Testis (tissue), 3 donors: ENCODE measurements around the gene RAB17. TPM values are rescaled to one million over a fixed set of nuclear protein-coding genes. Genes with fewer than 3 reads are reported as not detected.

Experiments used
- DNase-seq: peaks from one replicate; pipeline ENCODE4 v3.0.0-alpha.2; 2019
- H3K27ac ChIP-seq, 2 donors: fragments of 200-600 bp; sonication (generic); one replicate each; pipeline ENCODE4 v1.5.1; 2019
- H3K27me3 ChIP-seq: fragments of 200-600 bp; sonication (generic); one replicate; pipeline ENCODE4 v1.5.1; 2019
- H3K36me3 ChIP-seq: fragments of 200-600 bp; sonication (generic); one replicate; pipeline ENCODE4 v1.5.1; 2017; ENCODE audit warnings: low read depth; ENCODE audit errors: missing control alignments
- H3K4me1 ChIP-seq: fragments of 200-600 bp; sonication (generic); one replicate; pipeline ENCODE4 v1.5.1; 2019
- H3K4me3 ChIP-seq, 2 donors: fragments of 200-600 bp; sonication (generic); one replicate each; pipeline ENCODE4 v1.5.1; 2017 to 2019
- H3K9me3 ChIP-seq: fragments of 200-600 bp; sonication (generic); one replicate; pipeline ENCODE4 v1.5.1; 2017
- POLR2A ChIP-seq: fragments of 450-650 bp; IDR thresholded peaks from one replicate; pipeline ENCODE4 v1.6.1; 2017; ENCODE audit warnings: antibody characterized with exemption, mild to moderate bottlenecking, moderate library complexity
- WGBS, 2 donors: methylation state at CpG; one replicate each; pipeline ENCODE4 v1.1.5; 2018; 5-methylcytosine and 5-hydroxymethylcytosine counted together
- intact Hi-C: fragments of 100-400 bp; cut with DNase I; formaldehyde crosslinking; loops from one replicate; pipeline ENCODE4 v1.15.1; 2023; ENCODE audit warnings: low total_unique reads
- polyA plus RNA-seq: library from polyadenylated mRNA; stranded (reverse); fragments of 350-450 nt; fragmentation: Illumina TruSeq; extraction: RNeasy Lipid Tissue Mini Kit (QIAGEN cat#74804); gene quantifications from one replicate; pipeline ENCODE4 v1.2.3, GENCODE V29; 2014; ENCODE audit warnings: low read depth, low replicate concordance; ENCODE audit not compliant: insufficient read depth
- total RNA-seq, 2 donors: library from RNA; depleted of rRNA; stranded (reverse); fragments of >200 nt; gene quantifications; one replicate each; pipeline ENCODE4 v1.2.3, GENCODE V29; 2016
- TF ChIP-seq, protein P1 (sequence below), 3 experiments: fragments of 450-650 bp in 2 of 3; fragments of 200-600 bp in 1 of 3; sonication (generic) in 1 of 3; IDR thresholded peaks; one replicate each; pipeline ENCODE4 v1.5.1; 2016 to 2019; ENCODE audit warnings: antibody characterized with exemption in 3 of 3, mild to moderate bottlenecking in 2 of 3, moderate library complexity in 1 of 3

Gene RAB17
- total and polyA plus RNA-seq, 3 donors from 2014 or later, result 3.2 to 6.3 (median 3.2) TPM

DNA sequence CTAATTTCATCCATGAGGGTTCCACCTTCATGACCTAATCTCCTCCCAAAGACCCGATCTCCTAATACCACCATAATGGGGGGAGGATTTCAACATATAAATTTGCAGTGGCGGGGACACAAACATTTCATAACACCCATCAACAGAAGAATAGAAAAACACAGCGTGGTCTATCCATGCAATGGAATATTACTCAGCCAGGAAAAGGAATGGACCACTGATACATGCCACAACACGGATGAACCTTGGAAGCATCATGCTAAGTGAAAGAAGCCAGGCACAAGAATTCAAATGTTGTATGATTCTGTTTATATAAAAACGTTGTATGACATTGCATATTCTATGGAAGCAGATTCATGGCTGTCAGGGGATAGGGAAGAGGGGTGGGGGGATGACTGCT lies 21.5 kb downstream of the RAB17 start:
- WGBS, 2 donors, result 90 to 94% methylated on average over 5 of the region's 5 CpGs

GRCh38 chr2:237568121-237568660 lies 22.3 kb downstream of the RAB17 start:
- no peak overlapping the region for H3K4me3 ChIP-seq
- no peaks in the 10 kb centered on the region for H3K27me3 ChIP-seq
- WGBS, 2 donors, result 88 to 90% methylated on average over 9 of the region's 9 CpGs
- TF ChIP-seq POLR2A, result no peak
- TF ChIP-seq, protein P1, sequence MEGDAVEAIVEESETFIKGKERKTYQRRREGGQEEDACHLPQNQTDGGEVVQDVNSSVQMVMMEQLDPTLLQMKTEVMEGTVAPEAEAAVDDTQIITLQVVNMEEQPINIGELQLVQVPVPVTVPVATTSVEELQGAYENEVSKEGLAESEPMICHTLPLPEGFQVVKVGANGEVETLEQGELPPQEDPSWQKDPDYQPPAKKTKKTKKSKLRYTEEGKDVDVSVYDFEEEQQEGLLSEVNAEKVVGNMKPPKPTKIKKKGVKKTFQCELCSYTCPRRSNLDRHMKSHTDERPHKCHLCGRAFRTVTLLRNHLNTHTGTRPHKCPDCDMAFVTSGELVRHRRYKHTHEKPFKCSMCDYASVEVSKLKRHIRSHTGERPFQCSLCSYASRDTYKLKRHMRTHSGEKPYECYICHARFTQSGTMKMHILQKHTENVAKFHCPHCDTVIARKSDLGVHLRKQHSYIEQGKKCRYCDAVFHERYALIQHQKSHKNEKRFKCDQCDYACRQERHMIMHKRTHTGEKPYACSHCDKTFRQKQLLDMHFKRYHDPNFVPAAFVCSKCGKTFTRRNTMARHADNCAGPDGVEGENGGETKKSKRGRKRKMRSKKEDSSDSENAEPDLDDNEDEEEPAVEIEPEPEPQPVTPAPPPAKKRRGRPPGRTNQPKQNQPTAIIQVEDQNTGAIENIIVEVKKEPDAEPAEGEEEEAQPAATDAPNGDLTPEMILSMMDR (IDR thresholded peaks at IDR 0.05), result no peak
- H3K9me3 ChIP-seq, result no peaks in the 10 kb centered on the region
- no peak overlapping the region for H3K27ac ChIP-seq
- DNase-seq, result no peak
- peaks cover 7% of the 10 kb centered on the region for H3K4me1 ChIP-seq
- intact Hi-C loops, result no loop called here
- H3K36me3 ChIP-seq, result no peaks in the 10 kb centered on the region

More for the DNA sequence above, 21.5 kb downstream of the RAB17 start:
- Histone ChIP-seq H3K36me3 (no peaks in the 10 kb centered on the region), H3K4me1 (peaks cover 7% of the 10 kb centered on the region), H3K27ac (no peak overlapping the region), H3K4me3 (no peak overlapping the region), H3K27me3 (no peaks in the 10 kb centered on the region), H3K9me3 (no peaks in the 10 kb centered on the region)
- intact Hi-C loops, result no loop called here
- no peak for TF ChIP-seq POLR2A
- TF ChIP-seq, protein P1 (IDR thresholded peaks at IDR 0.05), result no peak
- no peak for DNase-seq

GRCh38 chr2:237567276-237568029 lies 23.1 kb downstream of the RAB17 start:
- Histone ChIP-seq H3K27me3 (no peaks in the 10 kb centered on the region), H3K4me1 (peaks cover 5% of the 10 kb centered on the region), H3K27ac (no peak overlapping the region), H3K36me3 (no peaks in the 10 kb centered on the region), H3K4me3 (no peak overlapping the region), H3K9me3 (no peaks in the 10 kb centered on the region)
- TF ChIP-seq, protein P1 (IDR thresholded peaks at IDR 0.05), result no peak
- no peak for TF ChIP-seq POLR2A
- intact Hi-C loops, result no loop called here
- WGBS, 2 donors, result 81 to 89% methylated on average over 13 to 16 of the region's 16 CpGs
- no peak for DNase-seq

DNA sequence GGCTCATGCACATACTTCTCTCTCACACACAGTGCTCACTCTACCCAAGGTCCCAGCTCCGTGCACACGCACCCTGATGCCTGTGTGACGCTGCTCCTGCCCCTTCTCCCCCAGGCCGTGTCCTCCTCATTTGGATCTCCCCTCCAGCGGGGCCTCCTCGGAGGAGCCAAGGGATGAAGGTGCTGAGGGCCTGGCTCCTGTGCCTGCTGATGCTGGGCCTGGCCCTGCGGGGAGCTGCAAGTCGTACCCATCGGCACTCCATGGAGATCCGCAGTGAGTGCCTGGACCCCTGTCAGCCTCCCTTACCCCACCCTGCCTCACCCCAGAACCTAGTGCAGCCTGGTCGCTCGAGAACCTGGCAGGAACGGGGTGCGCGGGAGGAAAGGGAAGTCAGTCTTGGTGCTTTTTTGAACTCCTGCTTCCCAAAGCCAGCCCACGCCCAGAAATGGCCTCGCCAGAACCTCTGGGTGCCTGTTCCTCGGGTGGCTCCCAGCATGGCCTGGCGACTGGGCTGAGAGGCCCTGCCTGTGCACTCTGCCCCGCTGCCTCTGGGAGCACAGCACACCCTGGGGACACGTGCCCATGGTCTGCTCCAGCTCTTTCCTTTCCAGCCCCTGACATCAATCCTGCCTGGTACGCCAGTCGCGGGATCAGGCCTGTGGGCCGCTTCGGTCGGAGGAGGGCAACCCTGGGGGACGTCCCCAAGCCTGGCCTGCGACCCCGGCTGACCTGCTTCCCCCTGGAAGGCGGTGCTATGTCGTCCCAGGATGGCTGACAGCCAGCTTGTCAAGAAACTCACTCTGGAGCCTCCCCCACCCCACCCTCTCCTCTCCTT lies 23.9 kb downstream of the RAB17 start, which contains the start of gene PRLH:
Gene PRLH, plus strand, starts transcription at position 174 of the 835 bp plus-strand sequence. Its CDS starts 0 bp downstream, at position 174.
- no peaks in the 10 kb centered on the region for H3K9me3 ChIP-seq
- TF ChIP-seq, protein P1 (IDR thresholded peaks at IDR 0.05), result no peak
- no peak for TF ChIP-seq POLR2A
- no peak for DNase-seq
- intact Hi-C loops, result no loop called here
- H3K27me3 ChIP-seq, result no peaks in the 10 kb centered on the region
- 82 to 91% methylated on average over 18 to 32 of the region's 32 CpGs for WGBS, 2 donors
- H3K27ac ChIP-seq, result no peak within 1 kb of the TSS
- H3K4me3 ChIP-seq, result no peak within 1 kb of the TSS
- no peaks in the 10 kb centered on the region for H3K36me3 ChIP-seq
- H3K4me1 ChIP-seq, result no peaks in the 10 kb centered on the region
